Ascending aorta (tissue), 2 donors: ENCODE data around the gene CDK4. TPM values are rescaled to one million over a fixed set of nuclear protein-coding genes. Genes with fewer than 3 reads are reported as not detected.

ENCODE experiments used
- DNase-seq, 2 donors: peaks; one replicate each; pipeline ENCODE4 v3.0.0-alpha.2; 2019; ENCODE audit warnings: low spot score in 2 of 2
- H3K27ac ChIP-seq, 2 donors: fragments of 200-600 bp; sonication (generic); one replicate each; pipeline ENCODE4 v1.5.1; 2016 to 2017; ENCODE audit warnings: mild to moderate bottlenecking in 1 of 2
- H3K27me3 ChIP-seq: fragments of 200-600 bp; sonication (generic); one replicate; pipeline ENCODE4 v1.5.1; 2017
- H3K36me3 ChIP-seq, 2 donors: fragments of 200-600 bp; sonication (generic); one replicate each; pipeline ENCODE4 v1.5.1; 2016
- H3K4me1 ChIP-seq, 2 donors: fragments of 200-600 bp; sonication (generic); one replicate each; pipeline ENCODE4 v1.5.1; 2016 to 2017; ENCODE audit warnings: mild to moderate bottlenecking in 1 of 2
- H3K4me3 ChIP-seq, 2 donors: fragments of 200-600 bp; sonication (generic); one replicate each; pipeline ENCODE4 v1.5.1; 2016 to 2017; ENCODE audit warnings: mild to moderate bottlenecking in 1 of 2
- H3K9me3 ChIP-seq, 2 donors: fragments of 200-600 bp; sonication (generic); one replicate each; pipeline ENCODE4 v1.5.1; 2016
- intact Hi-C: fragments of 100-400 bp; cut with DNase I; formaldehyde crosslinking; loops from one replicate; pipeline ENCODE4 v1.15.1; 2023
- total RNA-seq: library from RNA; depleted of rRNA; stranded (reverse); fragments of >200 nt; gene quantifications from one replicate; pipeline ENCODE4 v1.1.0, GENCODE V29; 2016
- TF ChIP-seq, protein P1 (sequence below), 3 experiments: fragments of 200-600 bp in 2 of 3; fragments of 450-650 bp in 1 of 3; sonication (generic) in 2 of 3; IDR thresholded peaks; one replicate each; pipeline ENCODE4 v1.5.1; 2016 to 2019; ENCODE audit warnings: antibody characterized with exemption in 3 of 3, mild to moderate bottlenecking in 1 of 3, moderate library complexity in 1 of 3

CDK4 gene
- total RNA-seq, 1 donor from 2014 or later = 82.6 TPM

DNA sequence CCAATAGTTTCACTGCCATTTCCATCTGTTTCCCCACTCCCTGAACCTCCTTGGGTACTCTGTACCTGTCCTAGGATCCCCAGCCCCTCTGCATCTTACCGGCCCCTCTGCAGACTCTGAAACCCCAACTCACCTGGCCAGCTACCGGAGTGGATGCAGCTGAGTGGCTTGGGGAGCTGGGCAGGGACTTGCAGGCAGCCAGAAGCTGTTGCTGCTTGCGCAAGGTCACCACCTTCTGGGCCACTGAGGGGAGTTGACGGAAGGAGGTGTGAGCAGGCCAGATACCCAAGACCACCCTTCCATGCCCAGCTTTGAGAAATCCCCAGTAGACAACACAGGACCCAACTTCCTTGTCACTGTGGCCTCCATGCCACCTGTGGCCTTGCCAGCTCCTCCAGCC, 19.8 kb downstream of the CDK4 start:
- TF ChIP-seq, protein P1, sequence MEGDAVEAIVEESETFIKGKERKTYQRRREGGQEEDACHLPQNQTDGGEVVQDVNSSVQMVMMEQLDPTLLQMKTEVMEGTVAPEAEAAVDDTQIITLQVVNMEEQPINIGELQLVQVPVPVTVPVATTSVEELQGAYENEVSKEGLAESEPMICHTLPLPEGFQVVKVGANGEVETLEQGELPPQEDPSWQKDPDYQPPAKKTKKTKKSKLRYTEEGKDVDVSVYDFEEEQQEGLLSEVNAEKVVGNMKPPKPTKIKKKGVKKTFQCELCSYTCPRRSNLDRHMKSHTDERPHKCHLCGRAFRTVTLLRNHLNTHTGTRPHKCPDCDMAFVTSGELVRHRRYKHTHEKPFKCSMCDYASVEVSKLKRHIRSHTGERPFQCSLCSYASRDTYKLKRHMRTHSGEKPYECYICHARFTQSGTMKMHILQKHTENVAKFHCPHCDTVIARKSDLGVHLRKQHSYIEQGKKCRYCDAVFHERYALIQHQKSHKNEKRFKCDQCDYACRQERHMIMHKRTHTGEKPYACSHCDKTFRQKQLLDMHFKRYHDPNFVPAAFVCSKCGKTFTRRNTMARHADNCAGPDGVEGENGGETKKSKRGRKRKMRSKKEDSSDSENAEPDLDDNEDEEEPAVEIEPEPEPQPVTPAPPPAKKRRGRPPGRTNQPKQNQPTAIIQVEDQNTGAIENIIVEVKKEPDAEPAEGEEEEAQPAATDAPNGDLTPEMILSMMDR (IDR thresholded peaks at IDR 0.05) = no peak

DNA sequence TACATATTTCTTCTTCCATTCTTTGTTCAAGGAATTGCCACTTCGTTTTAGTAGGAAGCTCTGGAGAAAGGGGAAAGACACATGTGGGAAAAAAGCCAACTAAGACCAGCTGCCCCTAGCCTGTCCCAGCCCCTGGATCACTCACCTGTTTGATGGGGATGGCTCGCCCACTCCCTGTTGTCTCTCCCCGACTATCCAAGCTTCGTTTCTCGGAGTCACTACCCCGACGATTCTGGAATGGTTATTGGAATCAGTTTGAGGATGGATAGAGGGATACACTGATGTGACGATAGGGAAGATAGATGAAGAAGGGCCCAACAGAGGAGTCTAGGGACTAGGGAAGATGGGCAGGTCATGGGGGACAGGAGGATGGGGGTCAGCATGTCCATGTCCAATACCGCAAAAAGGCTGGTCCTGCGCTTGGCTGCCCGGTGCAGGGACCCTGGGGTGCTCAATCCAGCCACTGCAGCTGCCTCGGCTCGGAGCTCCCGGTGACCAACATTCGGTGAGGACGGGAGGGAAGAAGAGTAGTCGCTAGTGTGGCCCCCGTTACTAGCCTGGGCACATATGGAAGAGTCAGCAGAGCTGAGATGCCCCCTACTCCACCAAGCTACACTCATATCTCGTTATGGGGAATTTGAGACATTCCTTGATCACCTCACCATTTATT, 20.6 kb downstream of the CDK4 start:
- H3K27me3 ChIP-seq = peaks cover 10% of the 10 kb centered on the region
- no peak overlapping the region for H3K4me3 ChIP-seq
- peaks cover 6 to 8% of the 10 kb centered on the region in 2 donors for H3K4me1 ChIP-seq
- no peaks in the 10 kb centered on the region for H3K36me3 ChIP-seq
- intact Hi-C loops = no loop called here
- H3K9me3 ChIP-seq = no peaks in the 10 kb centered on the region
- no peak overlapping the region for H3K27ac ChIP-seq
- TF ChIP-seq, protein P1 (IDR thresholded peaks at IDR 0.05) = no peak
- DNase-seq = peak in 1 of 2 donors; percentile 37

More for the DNA sequence above, 19.8 kb downstream of the CDK4 start:
- no peaks in the 10 kb centered on the region for H3K9me3 ChIP-seq
- no peak overlapping the region for H3K4me3 ChIP-seq
- no peak overlapping the region for H3K27ac ChIP-seq
- intact Hi-C loops = no loop called here
- no peak for DNase-seq
- peaks cover 13% of the 10 kb centered on the region for H3K27me3 ChIP-seq
- H3K36me3 ChIP-seq = no peaks in the 10 kb centered on the region
- H3K4me1 ChIP-seq = peaks cover 5 to 9% of the 10 kb centered on the region in 2 donors

DNA sequence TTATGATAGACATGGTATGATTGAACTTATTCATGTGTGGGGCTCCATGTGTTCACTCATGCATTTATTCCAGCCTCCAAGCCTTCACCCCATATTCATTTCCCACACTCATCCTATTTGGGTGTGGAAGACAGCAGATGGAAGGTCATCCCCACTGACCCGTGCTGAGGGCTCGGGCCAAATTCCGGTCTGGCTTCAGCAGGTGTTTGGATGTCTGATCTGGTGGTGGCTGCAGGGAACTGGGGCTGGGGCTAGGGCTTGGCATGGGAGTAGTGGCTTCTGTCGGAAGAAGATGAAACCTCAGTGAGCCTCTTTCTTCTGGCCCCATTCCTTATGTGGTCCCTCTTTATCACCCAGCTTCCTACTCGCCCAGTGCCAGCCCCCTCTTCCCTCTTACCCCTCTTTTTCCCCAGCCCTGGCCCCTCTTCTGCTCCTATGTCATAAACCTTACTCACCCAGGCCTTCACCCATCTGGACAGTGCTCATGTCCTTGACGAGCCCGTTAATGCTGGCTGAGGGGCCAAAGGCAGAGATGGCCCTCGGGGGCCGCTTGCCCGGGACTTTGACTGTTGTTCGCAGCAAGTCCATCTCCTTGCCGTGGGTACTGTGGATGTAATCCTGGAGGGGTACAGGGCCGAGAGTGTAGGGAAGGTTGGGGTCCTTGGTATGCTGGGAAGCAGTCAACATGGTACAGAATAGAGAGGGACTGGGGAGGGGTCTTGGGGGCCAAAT, 21.6 kb downstream of the CDK4 start:
- DNase-seq = peak in 1 of 2 donors; percentile 56
- Histone ChIP-seq H3K9me3 (no peaks in the 10 kb centered on the region), H3K27ac (no peak overlapping the region), H3K27me3 (peaks cover 7% of the 10 kb centered on the region), H3K4me1 (peaks cover 0 to 12% of the 10 kb centered on the region in 2 donors), H3K36me3 (no peaks in the 10 kb centered on the region), H3K4me3 (no peak overlapping the region)
- intact Hi-C loops = no loop called here
- TF ChIP-seq, protein P1 (IDR thresholded peaks at IDR 0.05) = no peak

DNA sequence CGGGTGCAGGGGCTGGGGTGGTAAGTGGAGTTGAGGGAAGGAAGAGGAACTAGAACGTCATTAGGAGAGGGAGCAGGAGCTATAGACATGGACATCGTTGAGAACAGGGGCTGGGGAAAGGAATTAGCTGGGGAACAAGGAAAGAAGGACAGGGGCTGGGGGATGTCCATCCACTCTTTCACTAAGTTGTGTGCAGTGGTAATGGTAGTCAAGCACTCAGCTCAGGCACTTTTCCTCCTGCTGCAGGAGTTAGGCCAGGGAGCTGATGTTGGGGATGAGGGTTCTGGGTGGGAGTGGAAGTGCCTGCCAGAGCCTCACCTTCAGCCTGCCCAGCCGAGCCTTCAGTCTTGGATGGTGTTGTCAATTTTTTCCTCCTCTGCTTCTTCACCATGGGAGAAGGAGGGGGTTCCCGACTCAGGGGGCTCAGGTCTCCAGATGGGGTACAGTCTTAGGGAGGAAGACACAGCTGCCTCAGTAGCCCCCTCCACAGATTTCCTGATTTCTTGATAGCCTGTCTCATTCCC, 22.7 kb downstream of the CDK4 start:
- H3K9me3 ChIP-seq = no peaks in the 10 kb centered on the region
- TF ChIP-seq, protein P1 (IDR thresholded peaks at IDR 0.05) = no peak
- intact Hi-C loops = loop anchor here (5.0 kb wide), 1 partner anchor 38 kb away; the partner anchor contains the start of gene CYP27B1
- H3K4me1 ChIP-seq = peaks cover 0 to 12% of the 10 kb centered on the region in 2 donors
- no peak overlapping the region for H3K4me3 ChIP-seq
- peaks cover 3% of the 10 kb centered on the region for H3K27me3 ChIP-seq
- H3K36me3 ChIP-seq = no peaks in the 10 kb centered on the region
- DNase-seq = peak in 1 of 2 donors; percentile 42
- H3K27ac ChIP-seq = no peak overlapping the region

DNA sequence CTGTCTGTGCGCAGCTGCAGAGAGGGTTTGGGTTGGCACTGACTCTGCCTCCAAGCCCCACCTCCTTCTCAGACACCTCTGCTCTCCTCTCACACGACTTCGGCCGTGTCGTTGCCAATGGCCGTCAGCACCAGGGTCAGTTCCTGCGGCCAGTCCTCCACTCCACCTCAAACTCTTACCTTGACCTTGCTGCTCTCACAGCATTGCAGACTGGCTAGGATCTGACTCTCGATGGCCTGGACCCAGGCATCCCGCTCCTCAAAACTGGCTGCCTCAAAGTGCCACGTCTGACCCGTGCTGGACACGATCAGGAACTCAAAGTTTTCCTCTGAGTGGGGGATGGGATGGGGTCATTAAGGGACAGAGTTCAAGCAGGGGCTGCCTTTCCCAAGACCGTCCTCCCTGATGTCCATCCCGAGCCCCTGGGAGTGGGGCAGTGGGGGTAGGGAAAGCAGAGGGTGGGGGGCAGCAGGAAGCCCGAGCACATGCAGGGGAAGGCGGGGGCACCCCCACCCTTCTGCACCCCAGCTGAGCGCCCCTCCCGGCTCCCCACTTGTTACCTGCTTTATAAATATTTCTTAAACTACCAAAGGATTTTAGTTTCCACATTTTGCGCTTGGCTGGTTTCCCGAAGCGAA, 24.2 kb downstream of the CDK4 start:
- DNase-seq = peak in 1 of 2 donors; percentile 47
- TF ChIP-seq, protein P1 (IDR thresholded peaks at IDR 0.05) = no peak
- no peaks in the 10 kb centered on the region for H3K36me3 ChIP-seq
- peaks cover 0 to 12% of the 10 kb centered on the region in 2 donors for H3K4me1 ChIP-seq
- H3K4me3 ChIP-seq = peak overlapping the region in 1 of 2 donors; percentile 77
- H3K9me3 ChIP-seq = no peaks in the 10 kb centered on the region
- H3K27ac ChIP-seq = no peak overlapping the region
- H3K27me3 ChIP-seq = peaks cover 3% of the 10 kb centered on the region
- intact Hi-C loops = loop anchor here (2.0 to 5.0 kb wide), 2 partner anchors 17 to 39 kb away; partner anchors contain the start of genes CYP27B1 and TSPAN31
